GM19043 (cell line): ENCODE results near the gene EEF1G.
A peak's percentile ranks its signal among the peaks of the same experiment; 100 is the strongest.
"Not testable (repeated sequence)": the region's sequence is repeated elsewhere in the genome, so short reads cannot be mapped to it uniquely, and the experiment has no call there.

Source experiments
- ATAC-seq: cut with Tn5 transposase; IDR thresholded peaks from one replicate; pipeline ENCODE4 v1.9.1; 2021; ENCODE audit warnings: low read depth; ENCODE audit not compliant: unreplicated experiment

The EEF1G gene

GRCh38 chr11:62556108-62556874 lies 17.4 kb downstream of the EEF1G start:
- peak; percentile 40 for ATAC-seq

GRCh38 chr11:62555464-62556107 lies 18.1 kb downstream of the EEF1G start:
- peak; percentile 29 for ATAC-seq

GRCh38 chr11:62554387-62555167 lies 19.1 kb downstream of the EEF1G start:
- no peak for ATAC-seq

GRCh38 chr11:62553839-62554361 lies 19.8 kb downstream of the EEF1G start:
- no peak for ATAC-seq

GRCh38 chr11:62553080-62553838 lies 20.4 kb downstream of the EEF1G start:
- no peak for ATAC-seq

GRCh38 chr11:62552485-62553079 lies 21.1 kb downstream of the EEF1G start:
- no peak for ATAC-seq

GRCh38 chr11:62550478-62550877 lies 23.2 kb downstream of the EEF1G start:
- ATAC-seq = not testable (repeated sequence)

- no peak for ATAC-seq
These were observed 25.0 kb downstream of the EEF1G start for GRCh38 chr11:62548545-62549335.

GRCh38 chr11:62547691-62548281 lies 25.9 kb downstream of the EEF1G start:
- ATAC-seq = no peak

GRCh38 chr11:62546929-62547625 lies 26.6 kb downstream of the EEF1G start:
- ATAC-seq = no peak

GRCh38 chr11:62546244-62546928 lies 27.3 kb downstream of the EEF1G start, which contains the start of gene AHNAK:
Gene AHNAK, minus strand, starts transcription at chr11:62546806. Its CDS starts 10,708 bp downstream, at chr11:62536098.
- no peak for ATAC-seq

GRCh38 chr11:62545437-62546243 lies 28.1 kb downstream of the EEF1G start:
- no peak for ATAC-seq

- ATAC-seq = no peak
These were observed 28.9 kb downstream of the EEF1G start for GRCh38 chr11:62544581-62545436.

- no peak for ATAC-seq
These were observed 29.8 kb downstream of the EEF1G start for GRCh38 chr11:62543680-62544444.
